ENCODE results near the gene VPS41.

Gene VPS41

GRCh38 chr7:38801786-38802185 lies 107.2 kb downstream of the VPS41 start:
- peak; percentile 78 for FAIRE-seq

- FAIRE-seq = no peak
Measured at GRCh38 chr7:38798552-38799267, 110.3 kb downstream of the VPS41 start.

GRCh38 chr7:38796626-38797501 lies 112.1 kb downstream of the VPS41 start:
- FAIRE-seq = peak; percentile 98

- FAIRE-seq = no peak
Measured at GRCh38 chr7:38795593-38795992, 113.4 kb downstream of the VPS41 start.

- FAIRE-seq = no peak
Measured at GRCh38 chr7:38781991-38782390, 127.0 kb downstream of the VPS41 start.

GRCh38 chr7:38777609-38778008 lies 131.4 kb downstream of the VPS41 start:
- FAIRE-seq = no peak

GRCh38 chr7:38775506-38776175 lies 133.3 kb downstream of the VPS41 start:
- FAIRE-seq = no peak

- no peak for FAIRE-seq
Measured at GRCh38 chr7:38773430-38773829, 135.6 kb downstream of the VPS41 start.

- no peak for FAIRE-seq
Measured at GRCh38 chr7:38760226-38760625, 148.8 kb downstream of the VPS41 start.

GRCh38 chr7:38759028-38759427 lies 150.0 kb downstream of the VPS41 start:
- FAIRE-seq = no peak

- no peak for FAIRE-seq
Measured at GRCh38 chr7:38757931-38758330, 151.1 kb downstream of the VPS41 start.

GRCh38 chr7:38756521-38756920 lies 152.5 kb downstream of the VPS41 start:
- no peak for FAIRE-seq

- FAIRE-seq = no peak
Measured at GRCh38 chr7:38753347-38753746, 155.6 kb downstream of the VPS41 start.

GRCh38 chr7:38751416-38751815 lies 157.6 kb downstream of the VPS41 start:
- no peak for FAIRE-seq

GRCh38 chr7:38748056-38748610 lies 160.9 kb downstream of the VPS41 start:
- peak; percentile 91 for FAIRE-seq

- FAIRE-seq = no peak
Measured at GRCh38 chr7:38746438-38746837, 162.6 kb downstream of the VPS41 start.

GRCh38 chr7:38744746-38745145 lies 164.2 kb downstream of the VPS41 start:
- FAIRE-seq = no peak

GRCh38 chr7:38743899-38744298 lies 165.1 kb downstream of the VPS41 start:
- no peak for FAIRE-seq

GRCh38 chr7:38740041-38740440 lies 168.9 kb downstream of the VPS41 start:
- FAIRE-seq = no peak

- no peak for FAIRE-seq
Measured at GRCh38 chr7:38736138-38736537, 172.9 kb downstream of the VPS41 start.

- no peak for FAIRE-seq
Measured at GRCh38 chr7:38731215-38731614, 177.8 kb downstream of the VPS41 start.

- no peak for FAIRE-seq
Measured at GRCh38 chr7:38728145-38728544, 180.8 kb downstream of the VPS41 start.
